ENCODE data around the gene SREBF1. TPM values are rescaled to one million over a fixed set of nuclear protein-coding genes. Genes with fewer than 3 reads are reported as not detected.

The SREBF1 gene
- total RNA-seq, 1 donor from 2014 or later, result 34.3 TPM

DNA sequence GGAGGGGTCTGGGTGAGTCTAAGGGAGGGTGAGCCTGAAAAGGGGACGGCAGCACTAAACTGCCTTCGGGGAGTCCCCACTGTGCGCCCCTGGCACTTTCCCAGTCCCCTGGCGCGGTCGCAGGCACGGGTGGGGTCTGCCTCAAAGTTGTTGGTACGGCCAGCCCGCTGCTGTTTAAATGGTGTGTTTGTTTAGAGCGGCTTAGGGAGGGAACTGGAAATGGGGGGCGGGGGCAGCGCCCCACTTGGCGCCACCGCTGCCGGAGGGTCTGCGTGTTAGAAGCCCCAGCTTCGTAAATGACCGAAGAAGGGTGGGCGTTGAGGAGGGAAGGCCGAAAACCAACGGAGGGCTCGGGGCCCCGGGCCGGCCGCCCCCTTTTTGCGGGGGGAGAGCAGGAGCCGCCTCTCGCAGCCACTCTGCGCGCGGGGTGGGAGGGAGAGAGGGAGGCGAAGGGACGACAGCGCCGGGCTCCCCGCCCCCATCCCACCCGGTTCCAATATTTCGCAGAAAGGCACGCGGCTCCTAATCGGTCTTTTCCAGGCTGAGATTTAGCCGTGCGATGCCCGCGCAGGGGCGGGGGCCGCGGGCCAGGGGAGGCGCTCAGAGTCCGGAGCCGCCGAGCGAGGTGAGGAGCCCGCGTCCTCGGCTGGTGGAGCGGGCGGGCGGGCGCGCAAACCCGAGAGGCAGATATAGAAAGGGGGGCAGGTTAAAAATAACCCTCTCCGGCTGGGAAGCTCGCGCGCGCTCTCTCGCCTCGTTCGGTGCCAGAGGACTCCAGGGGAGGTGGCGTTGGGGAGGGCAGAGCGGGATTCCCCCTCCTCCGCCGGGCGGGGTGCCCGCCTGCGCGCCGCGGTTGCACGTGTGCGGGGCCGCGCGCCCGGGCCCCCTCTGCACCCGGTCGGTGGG lies 54.9 kb downstream of the SREBF1 start:
- no peak for DNase-seq (ENCODE audit: low read depth, low spot score)

- no peak for DNase-seq (ENCODE audit: low read depth, low spot score)
Observed at GRCh38 chr17:17780922-17781590, 55.7 kb downstream of the SREBF1 start.

DNA sequence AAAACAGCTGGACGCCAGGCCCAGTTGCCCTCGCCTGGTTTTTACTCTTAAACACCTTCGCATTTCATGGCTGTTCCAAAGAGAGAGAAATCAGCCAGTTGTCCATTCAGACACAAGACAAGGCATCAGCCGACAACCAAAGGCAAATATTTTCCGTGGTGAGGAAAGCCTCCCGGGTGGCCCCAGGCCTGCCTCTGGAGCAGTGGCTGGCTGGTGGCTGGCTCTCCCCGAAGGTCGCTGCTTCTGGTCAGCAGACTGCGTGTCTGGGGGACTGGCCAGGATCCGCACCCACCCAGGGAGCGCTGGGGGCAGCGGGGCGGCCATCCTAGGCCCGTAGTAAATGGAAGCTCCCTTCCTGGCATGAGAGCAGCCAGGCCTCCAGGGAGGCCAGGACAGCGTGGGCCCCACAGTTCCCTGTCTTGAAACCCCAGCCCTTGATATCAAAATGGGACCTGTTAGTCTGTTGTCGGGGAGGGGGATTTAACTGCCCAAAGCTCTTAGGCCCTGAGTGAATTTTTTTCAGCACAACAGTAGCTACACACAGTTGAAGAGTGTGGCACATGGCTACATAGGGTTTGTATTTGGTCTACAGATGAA lies 57.7 kb downstream of the SREBF1 start:
- DNase-seq (ENCODE audit: low read depth, low spot score), result no peak

DNA sequence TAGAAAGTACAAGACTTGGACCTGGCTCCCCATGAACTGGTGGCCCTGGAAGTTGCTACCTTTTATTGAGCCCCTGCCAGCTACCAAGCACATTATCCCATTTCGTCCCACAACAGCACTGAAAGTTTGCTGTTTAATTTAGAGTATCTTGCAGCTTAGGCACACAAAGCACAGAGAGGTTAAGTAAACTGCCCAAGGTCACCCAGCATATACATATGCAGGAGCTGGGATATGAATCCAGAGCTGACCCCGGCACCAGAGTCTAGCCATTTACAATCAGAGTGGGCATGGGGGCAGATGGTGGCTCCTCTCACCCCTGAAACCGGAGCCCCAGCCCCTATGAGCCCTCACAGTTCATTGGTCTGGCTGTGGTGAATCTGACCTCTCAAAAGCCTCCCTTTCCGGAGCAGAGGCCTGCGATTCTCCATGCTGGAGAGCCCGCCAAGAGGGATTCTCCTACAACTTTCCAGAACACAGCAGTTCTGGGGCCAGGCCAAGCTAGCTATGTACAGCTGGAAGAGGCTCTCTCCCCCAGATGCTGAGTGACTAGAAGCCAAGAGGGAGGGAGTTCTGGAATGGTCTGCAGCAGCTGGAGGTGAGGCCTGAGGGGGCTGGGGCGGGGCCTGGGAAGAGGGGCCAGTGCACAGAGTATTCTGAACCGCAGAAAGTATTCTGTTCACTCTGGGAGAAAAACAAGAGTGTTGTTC lies 58.3 kb downstream of the SREBF1 start:
- no peak for DNase-seq (ENCODE audit: low read depth, low spot score)

- no peak for DNase-seq (ENCODE audit: low read depth, low spot score)
Observed at GRCh38 chr17:17776889-17777288, 59.9 kb downstream of the SREBF1 start.

DNA sequence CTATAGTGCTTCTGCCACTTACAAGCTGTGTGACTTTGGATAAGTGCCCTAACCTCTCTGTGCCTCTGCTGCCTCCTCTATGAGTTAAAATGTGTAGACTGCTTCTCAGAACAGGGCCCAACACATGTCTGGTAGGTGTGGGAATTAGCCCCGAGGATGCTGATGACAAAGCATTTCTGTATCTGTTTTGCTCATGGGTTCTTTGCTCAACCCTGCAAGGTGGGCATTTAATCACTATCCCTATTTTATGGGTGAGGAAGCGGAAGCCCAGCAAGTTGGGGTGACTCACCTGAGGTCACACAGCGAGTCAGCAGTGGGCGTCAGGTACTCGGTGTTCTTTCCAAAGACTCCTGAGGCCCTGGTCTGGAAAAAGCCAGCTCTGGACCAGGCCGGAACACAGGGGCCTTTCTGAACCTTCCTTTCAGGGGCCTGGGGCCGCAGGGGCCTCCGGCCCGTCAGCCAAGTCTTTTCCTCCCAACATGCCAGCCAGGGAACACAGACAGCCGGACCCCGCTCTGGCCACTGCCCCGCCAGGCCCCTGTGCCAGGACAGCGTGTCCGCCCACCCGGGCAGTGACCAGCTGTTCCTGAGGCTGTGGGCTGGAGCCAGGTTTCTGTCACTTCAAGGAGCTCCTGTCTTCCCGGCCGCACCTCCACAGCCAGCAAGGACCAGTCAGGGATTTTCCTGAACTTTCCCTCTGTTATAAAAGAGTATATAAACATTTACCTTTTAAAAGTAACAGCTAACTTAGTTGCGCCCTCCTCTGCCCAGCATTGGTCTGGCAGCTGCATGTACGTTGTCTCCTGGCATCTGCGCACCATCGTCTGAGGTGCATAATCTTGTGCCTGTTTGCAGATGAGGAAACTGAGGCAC lies 62.5 kb downstream of the SREBF1 start:
- no peak for DNase-seq (ENCODE audit: low read depth, low spot score)

DNA sequence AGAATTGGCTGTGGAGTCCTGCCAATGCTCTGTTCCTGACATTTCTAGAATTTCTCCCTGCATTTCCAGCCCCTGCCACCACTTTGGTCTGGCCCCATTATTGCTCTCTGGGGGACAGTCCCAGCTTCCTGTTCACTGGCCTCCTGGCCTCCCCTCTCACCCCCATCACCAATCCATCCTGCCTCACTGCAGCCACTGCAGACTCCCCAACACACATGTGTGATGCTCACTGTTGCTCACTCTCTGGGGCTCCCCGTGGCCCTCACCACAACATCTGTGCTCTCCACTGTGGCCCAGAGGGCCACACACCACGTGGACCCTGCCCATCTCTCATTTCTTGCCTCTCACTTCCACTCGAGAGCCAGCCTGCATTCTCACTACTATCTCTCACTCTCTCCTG lies 64.6 kb downstream of the SREBF1 start:
- no peak for DNase-seq (ENCODE audit: low read depth, low spot score)

DNA sequence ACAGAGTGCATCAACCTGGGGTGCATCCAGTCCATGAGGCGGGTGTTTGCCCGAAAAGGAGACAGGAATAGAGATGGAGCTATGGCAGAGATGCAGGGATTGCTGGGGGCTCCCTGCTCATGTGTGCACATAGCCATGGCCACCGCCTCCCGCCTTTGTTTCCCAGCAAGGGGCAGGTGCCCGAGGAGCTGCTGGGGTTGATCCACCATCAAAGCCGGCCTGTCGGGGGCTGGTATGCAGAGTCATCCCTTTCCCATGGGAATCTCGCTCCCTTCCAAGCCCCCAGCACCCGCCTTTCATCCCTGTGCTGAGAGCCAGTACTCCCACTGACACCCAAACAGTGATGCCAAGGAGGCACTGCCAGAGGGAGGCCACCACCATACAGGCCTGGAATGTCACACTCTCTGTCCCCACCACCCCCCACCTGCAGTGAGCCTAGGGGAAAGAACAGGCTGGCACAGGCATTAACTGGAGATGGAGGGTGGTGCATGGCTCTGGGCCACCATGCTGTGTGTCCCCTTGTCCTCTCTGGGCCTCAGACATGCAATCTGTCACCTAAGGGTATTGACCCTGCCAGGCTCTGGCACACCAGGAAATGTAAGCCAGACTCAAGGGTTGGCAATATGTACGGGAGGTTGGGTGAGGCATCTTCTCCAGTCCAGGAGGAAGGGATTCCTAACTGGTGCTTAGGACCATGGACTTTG lies 65.1 kb downstream of the SREBF1 start:
- no peak for DNase-seq (ENCODE audit: low read depth, low spot score)

DNA sequence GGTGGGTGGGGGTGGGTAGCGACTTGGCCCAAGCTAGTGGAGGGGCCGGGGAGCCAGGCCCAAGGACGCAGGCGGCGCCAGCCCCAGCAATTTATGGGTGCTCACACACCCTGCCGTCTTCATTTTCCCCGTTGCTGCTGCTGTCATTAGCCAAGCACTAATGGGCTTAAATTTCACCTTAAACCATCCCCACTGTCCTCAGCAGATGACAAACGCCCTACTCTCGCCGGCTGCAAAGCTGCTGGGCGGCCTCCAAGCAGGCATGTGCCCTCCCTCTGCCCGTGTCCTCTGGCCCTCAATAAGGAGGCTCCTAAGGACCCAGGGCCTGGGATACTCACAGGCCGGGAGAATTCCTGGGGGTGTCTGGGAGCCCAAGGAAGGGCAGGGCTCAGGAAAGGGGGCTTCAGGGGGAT lies 66.1 kb downstream of the SREBF1 start:
- DNase-seq (ENCODE audit: low read depth, low spot score), result no peak

DNA sequence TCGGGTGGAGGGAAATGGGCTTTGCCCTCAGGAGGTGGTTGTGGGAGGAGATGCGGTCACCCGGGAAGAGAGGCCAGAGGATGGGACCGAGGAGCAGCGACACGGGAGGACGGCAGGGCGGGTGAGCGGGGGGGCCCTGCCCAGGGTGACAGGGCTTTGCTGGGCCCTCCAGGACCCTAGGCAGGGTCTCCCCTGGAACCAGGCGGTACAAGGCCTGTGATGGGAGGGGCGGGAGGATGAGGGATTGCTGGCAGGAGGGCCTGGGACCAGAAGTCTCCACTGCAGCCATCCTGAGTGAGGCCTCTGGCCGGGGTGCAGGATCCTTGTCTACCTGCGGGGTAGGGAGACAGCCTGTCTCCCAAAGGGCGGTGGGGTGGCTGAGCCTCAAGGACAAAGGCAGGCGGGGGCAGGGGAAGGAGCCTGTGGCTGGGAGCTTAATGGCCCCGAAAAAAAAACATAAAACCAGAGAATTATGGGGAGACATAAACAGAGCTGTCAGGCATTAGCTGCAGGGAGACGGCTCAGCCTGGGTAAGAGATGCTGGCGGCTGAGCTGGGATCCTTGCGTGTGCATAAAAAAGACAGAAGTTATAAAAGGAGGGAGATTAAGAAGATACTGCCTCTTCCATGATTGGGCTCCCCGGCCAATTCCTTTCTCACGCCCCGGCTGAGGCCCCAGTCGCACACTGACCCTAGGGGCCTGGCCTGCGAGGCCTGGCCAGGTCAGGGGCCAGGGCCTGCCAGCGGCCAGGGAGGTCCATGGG lies 66.7 kb downstream of the SREBF1 start:
- DNase-seq (ENCODE audit: low read depth, low spot score), result no peak

- DNase-seq (ENCODE audit: low read depth, low spot score), result no peak
Observed at GRCh38 chr17:17768424-17769088, 68.2 kb downstream of the SREBF1 start.

DNA sequence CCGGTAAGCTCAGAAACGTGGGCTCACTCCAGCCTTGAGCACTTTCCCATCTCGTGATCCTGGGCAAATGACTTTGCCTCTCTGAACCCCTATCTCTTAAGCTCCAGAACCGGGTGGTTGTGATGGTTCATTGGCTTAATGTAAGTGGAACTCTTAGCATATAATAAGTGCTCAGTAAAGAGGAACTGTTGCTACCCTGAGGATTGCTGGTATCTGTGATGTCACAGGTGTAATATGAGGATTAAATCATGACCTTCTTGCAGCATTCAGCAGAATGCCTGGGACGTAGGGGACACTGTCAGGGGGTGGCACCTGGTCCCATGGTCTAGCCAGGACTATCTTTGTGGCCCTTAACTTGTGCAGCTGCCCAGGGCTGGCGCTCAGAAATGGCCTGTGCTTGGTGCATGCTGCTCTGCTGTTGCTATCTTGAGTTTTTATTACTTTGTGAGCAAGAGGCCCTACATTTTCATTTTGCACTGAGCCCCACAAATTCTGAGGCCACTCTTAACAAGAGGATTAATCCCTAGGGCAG lies 68.8 kb downstream of the SREBF1 start:
- no peak for DNase-seq (ENCODE audit: low read depth, low spot score)

DNA sequence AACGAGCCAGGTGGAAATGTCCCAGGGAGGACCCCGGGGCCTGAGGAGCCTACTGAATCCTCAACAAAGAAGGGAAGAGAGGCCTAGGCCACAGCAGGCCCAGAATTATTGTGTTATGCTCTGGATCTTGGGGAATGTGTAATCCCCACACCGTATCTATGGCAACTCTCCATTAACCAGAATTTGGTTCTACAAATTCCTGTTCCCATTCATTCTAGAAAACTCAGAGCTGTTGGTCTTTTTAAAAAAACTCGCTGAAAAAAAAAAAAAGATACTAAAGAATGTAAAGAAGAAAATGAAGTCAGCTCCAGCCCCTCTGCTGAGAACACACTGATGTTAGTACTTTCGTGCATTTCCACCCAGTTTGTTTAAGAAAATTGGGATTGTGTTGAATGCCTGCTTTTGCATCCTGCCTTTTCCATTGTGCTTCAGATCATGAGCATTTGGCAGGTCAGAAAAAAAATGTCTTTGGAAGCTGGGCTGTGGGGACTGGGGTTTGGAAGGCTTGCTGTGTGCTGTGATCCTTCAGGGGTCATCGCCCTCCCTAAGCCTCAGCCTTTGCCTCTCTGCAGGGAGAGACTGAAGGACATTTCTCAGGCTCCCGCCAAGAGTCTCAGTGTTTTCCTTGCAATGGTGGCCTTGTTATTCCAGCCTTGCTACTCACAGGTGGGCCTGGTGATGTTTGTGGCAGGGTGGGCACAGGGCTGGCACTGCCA lies 69.5 kb downstream of the SREBF1 start:
- no peak for DNase-seq (ENCODE audit: low read depth, low spot score)

- no peak for DNase-seq (ENCODE audit: low read depth, low spot score)
Observed at GRCh38 chr17:17766744-17767120, 70.1 kb downstream of the SREBF1 start.

- DNase-seq (ENCODE audit: low read depth, low spot score), result no peak
Observed at GRCh38 chr17:17766077-17766743, 70.6 kb downstream of the SREBF1 start.

DNA sequence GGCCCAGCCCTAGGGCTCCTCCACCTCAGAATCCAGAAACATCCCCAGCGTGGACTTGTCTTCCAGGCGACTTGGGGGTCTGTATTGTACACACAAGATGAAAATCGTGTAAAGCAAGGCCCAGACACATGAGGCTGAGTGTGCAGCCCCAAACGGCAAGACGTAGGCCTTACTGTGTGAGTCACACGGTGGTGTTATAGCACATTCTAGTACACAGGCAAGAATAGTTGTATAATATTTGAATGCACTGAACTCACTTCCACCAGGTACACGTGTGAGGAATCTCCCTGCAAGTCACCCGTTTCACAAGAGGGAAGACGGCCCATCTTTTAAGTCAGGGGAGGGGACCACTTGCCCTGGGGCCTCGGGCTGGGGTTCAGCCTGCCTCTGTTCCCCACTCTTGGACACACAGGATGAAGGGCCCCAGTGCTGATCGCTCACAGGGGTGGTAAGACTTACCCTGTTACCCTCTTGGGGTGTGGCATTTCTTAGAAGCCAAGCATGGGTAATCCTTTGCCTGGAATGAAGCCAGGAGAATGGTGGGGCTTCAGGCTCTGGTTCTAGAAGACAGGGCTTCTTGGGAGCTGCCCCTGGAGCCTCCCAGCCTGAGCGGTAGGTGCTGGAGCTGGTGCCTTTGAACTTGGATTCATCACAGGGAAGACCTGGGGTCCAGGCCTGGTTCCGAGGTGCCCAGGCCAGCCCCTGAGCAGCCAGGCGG lies 71.3 kb downstream of the SREBF1 start:
- DNase-seq (ENCODE audit: low read depth, low spot score), result no peak

DNA sequence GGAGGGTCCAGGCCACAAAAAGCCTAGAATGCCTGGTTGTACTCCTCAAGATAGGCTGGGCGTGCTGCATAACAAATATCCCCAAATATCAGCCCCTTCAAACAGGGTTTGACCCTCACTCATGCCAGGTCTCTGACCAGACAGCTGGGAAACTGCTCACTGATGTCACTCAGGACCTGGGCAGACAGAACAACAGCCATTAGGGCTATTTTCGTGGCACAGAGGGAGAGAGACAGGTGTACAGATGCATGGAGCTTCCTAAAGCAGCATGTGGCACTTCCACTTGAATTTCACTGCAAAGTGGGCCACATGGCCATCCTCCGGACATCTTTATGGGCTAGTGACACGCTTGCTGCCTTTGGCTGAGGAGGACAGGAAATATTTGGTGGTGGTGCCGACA lies 73.1 kb downstream of the SREBF1 start:
- no peak for DNase-seq (ENCODE audit: low read depth, low spot score)
